Endothelial cell of umbilical vein (primary cell): ENCODE results near the gene PTMA. TPM values are rescaled to one million over a fixed set of nuclear protein-coding genes. Genes with fewer than 3 reads are reported as not detected.

ENCODE experiments used
- BruUV-seq: library from RNA; stranded (reverse); fragments of 400-500 nt; replicated peaks from 2 replicates; lab custom pipeline; 2021; lab: Mats Ljungman, UMichigan
- CTCF ChIA-PET: fragments of 300-600, 350-600 bp; sonication (Branson Sonifier 250); formaldehyde crosslinking; loops from one replicate; lab custom pipeline; 2021; ENCODE audit warnings: antibody characterized with exemption, inconsistent platforms; lab: Charles Lee
- POLR2A ChIA-PET: fragments of 300-600, 350-600 bp; sonication (Branson Sonifier 250); formaldehyde crosslinking; loops from one replicate; lab custom pipeline; 2021; ENCODE audit warnings: antibody characterized with exemption, inconsistent platforms; lab: Charles Lee
- DNase-seq: peaks from one replicate; pipeline ENCODE4 v3.0.0-alpha.2; 2011; ENCODE audit warnings: low read depth, low spot score
- FAIRE-seq: peaks from 2 replicates; lab custom pipeline; 2011; peaks lifted over from hg19 to GRCh38; lab: Jason Lieb, UNC
- H2AFZ ChIP-seq: 2 replicates; pipeline ENCODE4 v1.6.0; 2012; ENCODE audit warnings: low read depth, low read length, control low read depth, inconsistent platforms
- H3K27ac ChIP-seq: 2 replicates; pipeline ENCODE4 v1.5.1; 2011; ENCODE audit warnings: low read depth, mild to moderate bottlenecking, control low read depth, low read length, moderate library complexity; ENCODE audit not compliant: insufficient read depth
- H3K27me3 ChIP-seq, 2 experiments: 2 replicates each; pipeline versions ENCODE4 v1.6.0 to v1.6.1; 2011; ENCODE audit warnings: low read length in 2 of 2, mixed read lengths in 1 of 2; ENCODE audit not compliant: control insufficient read depth in 2 of 2, insufficient read depth in 2 of 2
- H3K36me3 ChIP-seq, 2 experiments: 2 replicates in 1 of 2; 3 replicates in 1 of 2; pipeline ENCODE4 v1.5.1; 2011; ENCODE audit warnings: low read length in 2 of 2, mild to moderate bottlenecking in 1 of 2, moderate library complexity in 1 of 2; ENCODE audit not compliant: control insufficient read depth in 2 of 2, insufficient read depth in 2 of 2; ENCODE audit errors: extremely low read depth in 1 of 2
- H3K4me1 ChIP-seq: 3 replicates; pipeline ENCODE4 v1.5.1; 2011; ENCODE audit warnings: mild to moderate bottlenecking, low read length; ENCODE audit not compliant: control insufficient read depth, insufficient read depth; ENCODE audit errors: extremely low read depth
- H3K4me2 ChIP-seq: 2 replicates; pipeline ENCODE4 v1.6.1; 2011; ENCODE audit warnings: low read length, control low read depth, mixed read lengths; ENCODE audit not compliant: insufficient read depth
- H3K4me3 ChIP-seq, 3 experiments: fragments of 200-600 bp in 1 of 3; sonication (generic), shearing (Covaris generic) in 1 of 3; replicated peaks in 1 of 3; 2 replicates each; pipeline ENCODE4 v1.5.1; 2011 to 2016; ENCODE audit warnings: control low read depth in 3 of 3, low read length in 3 of 3, mild to moderate bottlenecking in 2 of 3, inconsistent platforms in 1 of 3, low read depth in 1 of 3, moderate library complexity in 1 of 3; ENCODE audit not compliant: insufficient read depth in 1 of 3
- H3K79me2 ChIP-seq: 2 replicates; pipeline ENCODE4 v1.6.0; 2012; ENCODE audit warnings: low read length, inconsistent platforms; ENCODE audit not compliant: control insufficient read depth, insufficient read depth
- H3K9ac ChIP-seq: replicated peaks from 2 replicates; pipeline ENCODE3; 2011; ENCODE audit warnings: low read length, control low read depth; ENCODE audit not compliant: insufficient read depth; ENCODE audit errors: extremely low read depth
- H3K9me1 ChIP-seq: replicated peaks from 3 replicates; pipeline ENCODE4 v1.6.0; 2011; ENCODE audit warnings: mild to moderate bottlenecking, low read length; ENCODE audit not compliant: control insufficient read depth, insufficient read depth; ENCODE audit errors: extremely low read depth
- H3K9me3 ChIP-seq: replicated peaks from 2 replicates; pipeline ENCODE4 v1.5.1; 2012; ENCODE audit warnings: low read length, inconsistent platforms; ENCODE audit not compliant: control insufficient read depth, insufficient read depth
- H4K20me1 ChIP-seq: replicated peaks from 2 replicates; pipeline ENCODE3; 2011; ENCODE audit warnings: mild to moderate bottlenecking, low read length; ENCODE audit not compliant: control insufficient read depth, insufficient read depth; ENCODE audit errors: extremely low read depth
- EZH2 ChIP-seq: IDR thresholded peaks from 2 replicates; pipeline ENCODE4 v1.6.1; 2012; ENCODE audit warnings: borderline replicate concordance, low read depth, mild to moderate bottlenecking, moderate library complexity, low read length, inconsistent platforms; ENCODE audit not compliant: severe bottlenecking
- FOS ChIP-seq: IDR thresholded peaks from 2 replicates; pipeline ENCODE4 v1.6.1; 2011; ENCODE audit warnings: mild to moderate bottlenecking, low read length, moderate library complexity, borderline replicate concordance; ENCODE audit not compliant: insufficient read depth
- GATA2 ChIP-seq: IDR thresholded peaks from 2 replicates; pipeline ENCODE4 v1.7.0; 2011; ENCODE audit warnings: low read depth, mild to moderate bottlenecking, moderate library complexity, mixed read lengths, low read length; ENCODE audit not compliant: insufficient read length, insufficient read depth
- JUN ChIP-seq: IDR thresholded peaks from 2 replicates; pipeline ENCODE4 v1.6.1; 2011; ENCODE audit warnings: borderline replicate concordance, low read depth; ENCODE audit not compliant: insufficient read length, insufficient read depth
- MYC ChIP-seq: IDR thresholded peaks from one replicate; pipeline ENCODE4 v1.6.1; 2011; ENCODE audit warnings: mild to moderate bottlenecking, low read depth, low read length
- POLR2A ChIP-seq: IDR thresholded peaks from 2 replicates; pipeline ENCODE4 v1.6.1; 2012; ENCODE audit warnings: low read depth, mild to moderate bottlenecking, control low read depth, low read length
- POLR2AphosphoS5 ChIP-seq: IDR thresholded peaks from 2 replicates; pipeline ENCODE4 v1.6.1; 2012; ENCODE audit warnings: low read depth, mild to moderate bottlenecking, control low read depth, low read length, moderate library complexity; ENCODE audit not compliant: insufficient read depth
- dilution Hi-C: fragments of 300-500 bp; cut with MboI; formaldehyde crosslinking; loops from one replicate; pipeline ENCODE4 v1.15.0; 2019; ENCODE audit warnings: low sequenced_read_pairs; ENCODE audit not compliant: extremely low pct_ligation_motif_present
- intact Hi-C: fragments of 100-400 bp; cut with micrococcal nuclease; formaldehyde crosslinking; loops from one replicate; pipeline ENCODE4 v1.10.0; 2022
- polyA plus RNA-seq, 4 experiments: library from polyadenylated mRNA; depleted of rRNA in 3 of 4; stranded (reverse) in 3 of 4; unstranded in 1 of 4; fragments of >200 nt; gene quantifications; 2 replicates each; pipeline versions ENCODE4 v1.2.1 to v1.2.3, GENCODE V29; 2011 to 2012; ENCODE audit warnings: missing spikeins in 1 of 4
- total RNA-seq: library from RNA; stranded (reverse); gene quantifications from 2 replicates; pipeline ENCODE4 v1.2.3, GENCODE V29; 2021
- TF ChIP-seq, protein P1 (sequence below): IDR thresholded peaks from 2 replicates; pipeline ENCODE4 v1.6.1; 2011; ENCODE audit not compliant: insufficient read depth, insufficient read length
- TF ChIP-seq, protein P2 (sequence below), 2 donors: IDR thresholded peaks; 1 replicate in 1 of 2; 2 replicates in 1 of 2; pipeline ENCODE4 v1.5.1; 2011; ENCODE audit warnings: low read length in 2 of 2, mild to moderate bottlenecking in 2 of 2, moderate library complexity in 2 of 2, control low read depth in 1 of 2, inconsistent platforms in 1 of 2, low read depth in 1 of 2; ENCODE audit not compliant: insufficient read depth in 1 of 2; ENCODE audit errors: extremely low read depth in 1 of 2

Gene PTMA
- total and polyA plus RNA-seq, 2 donors (not counting 3 experiments of a cell fraction or from before 2014, with no cell fraction given): 404 to 1,488 TPM

DNA sequence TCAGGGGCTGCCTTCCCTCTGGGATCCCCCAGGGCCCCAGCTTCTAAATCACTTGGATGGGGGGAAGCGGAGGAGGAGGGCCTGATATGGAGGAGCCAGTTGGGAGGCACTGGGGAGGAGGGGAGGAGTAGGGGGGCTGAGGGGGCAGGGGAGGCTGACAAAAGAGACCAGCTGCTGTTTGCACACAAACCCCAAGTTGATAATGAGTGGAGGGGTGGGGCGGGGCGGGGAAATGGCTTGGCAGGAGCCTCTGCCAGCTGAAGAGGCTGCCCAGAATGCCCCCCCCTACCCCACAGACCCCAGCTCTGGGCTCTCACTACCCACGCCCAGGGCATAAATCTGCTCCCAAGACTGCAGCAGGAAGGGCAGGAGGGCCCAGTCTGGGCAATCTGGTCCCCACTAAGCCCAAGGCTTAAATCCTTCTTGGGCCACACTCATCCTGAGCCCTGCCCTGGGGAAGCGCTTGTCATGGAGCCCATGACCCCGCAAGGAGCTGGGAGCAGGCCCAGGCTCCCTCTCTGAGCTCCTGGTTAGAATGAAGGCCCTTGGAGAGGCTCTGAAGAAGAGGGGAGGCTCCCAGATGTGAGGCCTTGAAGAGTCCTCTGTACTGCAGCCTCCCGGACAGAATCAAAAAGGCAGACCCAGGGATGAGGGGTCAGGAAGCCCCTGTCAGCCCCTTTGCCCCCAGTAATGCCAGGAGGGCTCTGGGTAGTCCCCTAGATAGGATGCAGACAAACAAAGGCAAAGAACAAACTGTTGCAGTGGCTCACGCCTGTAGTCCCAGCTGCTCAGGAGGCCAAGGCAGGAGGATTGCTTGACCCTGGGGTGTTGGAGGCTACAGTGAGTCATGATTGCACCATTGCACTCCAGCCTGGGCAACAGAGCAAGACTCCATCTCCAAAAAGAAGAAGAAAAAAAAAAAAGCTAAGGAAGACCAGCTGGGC lies 24.8 kb upstream of the PTMA start:
- no peak overlapping the region for H3K27ac ChIP-seq
- no peaks in the 10 kb centered on the region for H4K20me1 ChIP-seq
- no peaks in the 10 kb centered on the region for H3K9me1 ChIP-seq
- intact Hi-C loops: no loop called here
- ChIA-PET CTCF (interaction anchor here (1.1 to 9.6 kb wide), 6 partner anchors 9 to 82 kb away, joined by 4 to 107 read pairs (median 6); no protein-coding TSS in a partner anchor), POLR2A (interaction anchor here (1.1 to 1.2 kb wide), 2 partner anchors 9 to 219 kb away, joined by 3 read pairs; partner anchors contain the start of gene NCL)
- H3K9ac ChIP-seq: no peak overlapping the region
- no peak overlapping the region for H2AFZ ChIP-seq
- no peak overlapping the region for H3K4me2 ChIP-seq
- BruUV-seq: no TSS peak
- dilution Hi-C loops: no loop called here
- H3K36me3 ChIP-seq: no peaks in the 10 kb centered on the region
- no peaks in the 10 kb centered on the region for H3K79me2 ChIP-seq
- H3K4me1 ChIP-seq: peaks cover 4% of the 10 kb centered on the region
- TF ChIP-seq POLR2A (no peak), JUN (no peak), GATA2 (no peak)
- FAIRE-seq (no peak), DNase-seq (no peak)
- H3K9me3 ChIP-seq: no peaks in the 10 kb centered on the region
- H3K4me3 ChIP-seq: no peak overlapping the region
- no peaks in the 10 kb centered on the region for H3K27me3 ChIP-seq

- TF ChIP-seq GATA2 (no peak), POLR2A (no peak), JUN (no peak), MYC (no peak), FOS (no peak), POLR2AphosphoS5 (no peak), EZH2 (no peak)
- TF ChIP-seq, protein P1, sequence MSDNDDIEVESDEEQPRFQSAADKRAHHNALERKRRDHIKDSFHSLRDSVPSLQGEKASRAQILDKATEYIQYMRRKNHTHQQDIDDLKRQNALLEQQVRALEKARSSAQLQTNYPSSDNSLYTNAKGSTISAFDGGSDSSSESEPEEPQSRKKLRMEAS: no peak
- TF ChIP-seq, protein P2, sequence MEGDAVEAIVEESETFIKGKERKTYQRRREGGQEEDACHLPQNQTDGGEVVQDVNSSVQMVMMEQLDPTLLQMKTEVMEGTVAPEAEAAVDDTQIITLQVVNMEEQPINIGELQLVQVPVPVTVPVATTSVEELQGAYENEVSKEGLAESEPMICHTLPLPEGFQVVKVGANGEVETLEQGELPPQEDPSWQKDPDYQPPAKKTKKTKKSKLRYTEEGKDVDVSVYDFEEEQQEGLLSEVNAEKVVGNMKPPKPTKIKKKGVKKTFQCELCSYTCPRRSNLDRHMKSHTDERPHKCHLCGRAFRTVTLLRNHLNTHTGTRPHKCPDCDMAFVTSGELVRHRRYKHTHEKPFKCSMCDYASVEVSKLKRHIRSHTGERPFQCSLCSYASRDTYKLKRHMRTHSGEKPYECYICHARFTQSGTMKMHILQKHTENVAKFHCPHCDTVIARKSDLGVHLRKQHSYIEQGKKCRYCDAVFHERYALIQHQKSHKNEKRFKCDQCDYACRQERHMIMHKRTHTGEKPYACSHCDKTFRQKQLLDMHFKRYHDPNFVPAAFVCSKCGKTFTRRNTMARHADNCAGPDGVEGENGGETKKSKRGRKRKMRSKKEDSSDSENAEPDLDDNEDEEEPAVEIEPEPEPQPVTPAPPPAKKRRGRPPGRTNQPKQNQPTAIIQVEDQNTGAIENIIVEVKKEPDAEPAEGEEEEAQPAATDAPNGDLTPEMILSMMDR (IDR thresholded peaks at IDR 0.05; ENCODE audit: extremely low read depth in 1 of 2, insufficient read depth in 1 of 2, low read depth in 1 of 2, low read length in 2 of 2): no peak
- Histone ChIP-seq H3K4me1 (peaks cover 4% of the 10 kb centered on the region), H3K36me3 (no peaks in the 10 kb centered on the region), H3K79me2 (no peaks in the 10 kb centered on the region), H3K9me1 (no peaks in the 10 kb centered on the region), H4K20me1 (no peaks in the 10 kb centered on the region), H3K9me3 (no peaks in the 10 kb centered on the region), H3K4me3 (no peak overlapping the region), H2AFZ (no peak overlapping the region), H3K27me3 (no peaks in the 10 kb centered on the region), H3K27ac (no peak overlapping the region), H3K4me2 (no peak overlapping the region), H3K9ac (no peak overlapping the region)
- intact Hi-C loops: no loop called here
- DNase-seq (no peak), FAIRE-seq (no peak)
- POLR2A ChIA-PET: interaction anchor here (0.7 to 1.2 kb wide), 4 partner anchors 10 to 220 kb away, joined by 3 read pairs; partner anchors contain the start of gene NCL
- no TSS peak for BruUV-seq
- CTCF ChIA-PET: interaction anchor here (1.1 to 9.6 kb wide), 7 partner anchors 10 to 83 kb away, joined by 4 to 107 read pairs (median 6); partner anchors contain the start of gene PTMA
- dilution Hi-C loops: no loop called here
These were observed 23.8 kb upstream of the PTMA start for GRCh38 chr2:231684314-231685223.
